Gastroesophageal sphincter (tissue), 4 donors: ENCODE results near the gene STH. TPM values are rescaled to one million over a fixed set of nuclear protein-coding genes. Genes with fewer than 3 reads are reported as not detected.
A peak's percentile ranks its signal among the peaks of the same experiment; 100 is the strongest.

Experiments
- ATAC-seq: fragments of 150-250 bp; one replicate; pipeline ENCODE4 v1.9.1; 2016; ENCODE audit warnings: mild to moderate bottlenecking, moderate library complexity
- H3K27ac ChIP-seq, 4 donors: fragments of 200-600 bp; sonication (generic) in 3 of 4; 1 replicate in 3 of 4; 2 replicates in 1 of 4; pipeline ENCODE4 v1.5.1; 2016 to 2019
- H3K27me3 ChIP-seq: fragments of 200-600 bp; sonication (generic); one replicate; pipeline ENCODE4 v1.5.1; 2019
- H3K36me3 ChIP-seq, 2 donors: fragments of 200-600 bp; sonication (generic); one replicate each; pipeline ENCODE4 v1.5.1; 2019; ENCODE audit warnings: control low read depth in 1 of 2
- H3K4me1 ChIP-seq, 3 donors: fragments of 200-600 bp; sonication (generic); 1 replicate in 2 of 3; 2 replicates in 1 of 3; pipeline ENCODE4 v1.5.1; 2016 to 2019; ENCODE audit warnings: control low read depth in 2 of 3
- H3K4me3 ChIP-seq, 2 donors: fragments of 200-600 bp; sonication (generic); one replicate each; pipeline ENCODE4 v1.5.1; 2019; ENCODE audit warnings: mild to moderate bottlenecking in 1 of 2, moderate library complexity in 1 of 2
- H3K9me3 ChIP-seq, 3 donors: fragments of 200-600 bp; sonication (generic); one replicate each; pipeline ENCODE4 v1.5.1; 2017 to 2019; ENCODE audit warnings: control low read depth in 2 of 3
- CTCF ChIP-seq, 4 experiments: fragments of 200-600 bp in 2 of 4; fragments of 450-650 bp in 2 of 4; sonication (generic) in 1 of 4; IDR thresholded peaks; one replicate each; pipeline ENCODE4 v1.5.1; 2017 to 2019; ENCODE audit warnings: antibody characterized with exemption in 4 of 4, mild to moderate bottlenecking in 2 of 4, moderate library complexity in 2 of 4
- EP300 ChIP-seq: sonication (generic); formaldehyde crosslinking; IDR thresholded peaks from one replicate; pipeline ENCODE4 v1.6.1; 2017; ENCODE audit warnings: antibody characterized with exemption, mild to moderate bottlenecking
- POLR2A ChIP-seq, 2 donors: fragments of 450-650 bp; IDR thresholded peaks; one replicate each; pipeline ENCODE4 v1.6.1; 2017; ENCODE audit warnings: antibody characterized with exemption in 2 of 2, mild to moderate bottlenecking in 2 of 2, moderate library complexity in 1 of 2
- POLR2AphosphoS5 ChIP-seq: sonication (generic); formaldehyde crosslinking; IDR thresholded peaks from one replicate; pipeline ENCODE4 v1.6.1; 2017; ENCODE audit warnings: antibody characterized with exemption
- WGBS, 2 donors: methylation state at CpG; one replicate each; pipeline ENCODE4 v1.1.5; 2018; ENCODE audit warnings: low coverage in 1 of 2; 5-methylcytosine and 5-hydroxymethylcytosine counted together
- total RNA-seq, 4 donors: library from RNA; depleted of rRNA; stranded (reverse); fragments of >200 nt; gene quantifications; one replicate each; pipeline ENCODE4 v1.1.0, GENCODE V29; 2016

The STH gene
- total RNA-seq, 4 donors from 2014 or later: not detected

- no peaks in the 10 kb centered on the region for H3K36me3 ChIP-seq
- H3K9me3 ChIP-seq: no peaks in the 10 kb centered on the region
- H3K4me3 ChIP-seq: no peak overlapping the region
- no peak for TF ChIP-seq POLR2AphosphoS5
- no peak for TF ChIP-seq POLR2A (IDR thresholded peaks at IDR 0.05)
- no peak for TF ChIP-seq CTCF (IDR thresholded peaks at IDR 0.05)
- no peak for TF ChIP-seq EP300
- 72 to 73% methylated on average over 7 to 9 of the region's 9 CpGs for WGBS, 2 donors
- no peak for ATAC-seq
- H3K27me3 ChIP-seq: no peaks in the 10 kb centered on the region
- no peak overlapping the region for H3K27ac ChIP-seq
- H3K4me1 ChIP-seq: peaks cover 0 to 21% (median 8%) of the 10 kb centered on the region in 3 donors
These were observed 845 bp downstream of the STH start for GRCh38 chr17:45999900-46000290.

GRCh38 chr17:46000292-46000691 is 1.2 kb downstream of the STH start:
- Histone ChIP-seq H3K36me3 (no peaks in the 10 kb centered on the region), H3K4me1 (peaks cover 0 to 21% (median 8%) of the 10 kb centered on the region in 3 donors), H3K27ac (no peak overlapping the region), H3K27me3 (no peaks in the 10 kb centered on the region), H3K4me3 (no peak overlapping the region), H3K9me3 (no peaks in the 10 kb centered on the region)
- ATAC-seq: no peak
- 100% methylated on average over 1 of the region's 7 CpGs; no CpG with 5 or more reads in 1 of the 2 donors for WGBS, 2 donors
- TF ChIP-seq CTCF (IDR thresholded peaks at IDR 0.05) (no peak), EP300 (no peak)

GRCh38 chr17:46000757-46001156 is 1.7 kb downstream of the STH start:
- H3K36me3 ChIP-seq: no peaks in the 10 kb centered on the region
- no peak for ATAC-seq
- peaks cover 0 to 21% (median 8%) of the 10 kb centered on the region in 3 donors for H3K4me1 ChIP-seq
- no peak overlapping the region for H3K4me3 ChIP-seq
- H3K9me3 ChIP-seq: no peaks in the 10 kb centered on the region
- no peaks in the 10 kb centered on the region for H3K27me3 ChIP-seq
- TF ChIP-seq POLR2A (IDR thresholded peaks at IDR 0.05) (no peak), POLR2AphosphoS5 (no peak), CTCF (IDR thresholded peaks at IDR 0.05) (no peak), EP300 (no peak)
- H3K27ac ChIP-seq: no peak overlapping the region
- 67% methylated on average over 2 of the region's 2 CpGs; no CpG with 5 or more reads in 1 of the 2 donors for WGBS, 2 donors

GRCh38 chr17:46001390-46002310 is 2.6 kb downstream of the STH start:
- Histone ChIP-seq H3K4me3 (no peak overlapping the region), H3K27me3 (no peaks in the 10 kb centered on the region), H3K4me1 (peaks cover 0 to 21% (median 8%) of the 10 kb centered on the region in 3 donors), H3K36me3 (no peaks in the 10 kb centered on the region), H3K27ac (no peak overlapping the region), H3K9me3 (no peaks in the 10 kb centered on the region)
- TF ChIP-seq POLR2A (IDR thresholded peaks at IDR 0.05): no peak
- TF ChIP-seq CTCF (IDR thresholded peaks at IDR 0.05): no peak
- TF ChIP-seq POLR2AphosphoS5: no peak
- no peak for TF ChIP-seq EP300
- WGBS, 2 donors: 74 to 89% methylated on average over 5 to 6 of the region's 13 CpGs
- ATAC-seq: peak; percentile 13
